Lung microvascular endothelial cell (primary cell): ENCODE results near the gene COL12A1. TPM values are rescaled to one million over a fixed set of nuclear protein-coding genes. Genes with fewer than 3 reads are reported as not detected.
"Not testable (repeated sequence)": the region's sequence is repeated elsewhere in the genome, so short reads cannot be mapped to it uniquely, and the experiment has no call there.

Experiments used
- DNase-seq, 2 donors: peaks; one replicate each; pipeline versions ENCODE4 v3.0.0 to v3.0.0-alpha.2; 2010; ENCODE audit warnings: low read depth in 2 of 2
- total RNA-seq: library from RNA; depleted of rRNA; stranded (reverse); fragments of >200 nt; gene quantifications from 2 replicates; pipeline ENCODE4 v1.2.1, GENCODE V29; 2014

COL12A1 gene
- total RNA-seq, 1 donor from 2014 or later: 0.60 TPM

DNA sequence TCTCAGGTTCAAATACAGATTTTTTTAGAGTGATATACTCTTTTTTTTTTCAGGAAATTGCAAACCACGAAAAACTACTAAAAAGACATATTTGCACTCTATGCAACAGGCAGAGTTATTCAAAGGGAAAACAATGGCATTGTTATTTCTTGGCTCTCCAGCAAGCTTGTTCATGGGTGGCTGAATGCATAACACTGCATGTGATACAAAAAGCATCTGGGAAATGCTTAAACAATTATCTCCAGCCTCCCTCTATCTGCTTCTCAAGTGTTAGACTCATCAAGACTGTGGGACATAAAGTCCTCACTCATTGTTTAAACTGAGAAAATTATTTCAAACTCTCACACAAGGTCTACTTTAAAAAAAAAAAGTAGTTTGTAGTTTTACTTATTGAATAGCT lies 7.3 kb upstream of the COL12A1 start:
- DNase-seq: peak in 1 of 2 donors; percentile 49

DNA sequence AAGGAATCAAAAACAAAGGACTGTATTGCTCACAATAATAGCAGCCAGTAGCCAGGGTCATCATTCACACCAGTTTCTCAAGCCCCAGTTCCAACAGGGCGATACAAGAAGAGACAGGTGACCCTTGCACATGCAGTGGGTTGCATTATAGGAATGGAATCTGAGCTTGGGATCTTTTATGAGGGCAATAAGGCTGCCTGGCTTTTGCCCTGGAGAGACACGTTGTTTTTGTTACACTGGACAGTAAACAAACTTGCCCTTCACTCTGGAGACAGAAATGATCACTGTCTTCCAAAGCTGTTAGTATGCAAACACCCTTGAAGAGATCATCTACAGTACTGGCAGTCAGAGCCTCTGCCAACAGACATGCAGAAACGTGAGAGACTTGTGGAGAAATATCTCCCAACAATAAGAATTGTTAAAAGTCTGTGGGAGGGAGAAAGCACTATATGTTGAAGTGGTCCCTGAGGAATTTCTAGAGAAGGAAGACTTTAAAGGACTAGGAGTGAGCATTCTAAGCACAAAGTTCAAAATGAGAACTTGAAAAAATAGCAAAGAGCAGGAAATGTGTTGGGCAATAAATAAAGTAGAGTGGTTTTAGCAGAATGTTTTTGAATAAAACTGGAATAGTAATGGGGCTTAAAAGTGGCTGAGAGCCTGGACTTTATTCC lies 6.2 kb upstream of the COL12A1 start:
- DNase-seq: no peak

DNA sequence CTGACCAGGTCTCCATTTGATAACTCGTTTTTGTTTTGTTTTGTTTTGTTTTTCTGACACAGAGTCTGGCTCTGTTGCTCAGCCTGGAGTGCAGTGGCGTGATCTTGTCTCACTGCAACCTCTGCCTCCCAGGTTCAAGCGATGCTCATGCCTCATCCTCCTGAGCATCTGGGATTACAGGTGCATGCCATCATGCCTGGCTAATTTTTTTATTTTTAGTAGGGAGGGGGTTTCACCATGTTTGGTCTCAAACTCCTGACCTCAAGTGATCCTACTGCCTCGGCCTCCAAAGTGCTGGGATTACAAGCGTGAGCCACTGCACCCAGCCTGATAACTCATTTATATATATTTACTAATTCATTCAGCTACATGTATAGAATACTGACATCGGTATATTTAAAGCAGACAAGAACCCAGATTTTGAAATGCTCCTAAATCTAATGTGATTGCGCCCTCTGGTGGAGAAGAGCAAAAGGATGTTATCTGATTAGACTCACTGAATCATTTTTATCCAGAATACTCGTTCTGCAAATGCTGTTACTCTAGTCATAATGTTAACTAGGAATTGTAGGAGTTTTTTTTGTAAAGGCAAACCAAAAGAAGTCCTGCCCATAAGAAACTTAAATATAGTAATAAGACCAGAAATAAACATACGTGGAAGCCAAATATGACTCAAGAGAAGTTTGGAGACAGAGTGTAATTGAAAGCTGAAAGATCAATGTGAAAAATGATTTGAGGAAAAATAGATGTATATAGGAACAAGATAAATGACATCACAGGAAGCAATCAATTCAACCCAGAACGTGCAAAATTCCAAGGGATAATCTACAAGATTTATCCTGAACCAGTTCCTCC lies 5.3 kb upstream of the COL12A1 start:
- peak; percentile 72 to 83 for DNase-seq

DNA sequence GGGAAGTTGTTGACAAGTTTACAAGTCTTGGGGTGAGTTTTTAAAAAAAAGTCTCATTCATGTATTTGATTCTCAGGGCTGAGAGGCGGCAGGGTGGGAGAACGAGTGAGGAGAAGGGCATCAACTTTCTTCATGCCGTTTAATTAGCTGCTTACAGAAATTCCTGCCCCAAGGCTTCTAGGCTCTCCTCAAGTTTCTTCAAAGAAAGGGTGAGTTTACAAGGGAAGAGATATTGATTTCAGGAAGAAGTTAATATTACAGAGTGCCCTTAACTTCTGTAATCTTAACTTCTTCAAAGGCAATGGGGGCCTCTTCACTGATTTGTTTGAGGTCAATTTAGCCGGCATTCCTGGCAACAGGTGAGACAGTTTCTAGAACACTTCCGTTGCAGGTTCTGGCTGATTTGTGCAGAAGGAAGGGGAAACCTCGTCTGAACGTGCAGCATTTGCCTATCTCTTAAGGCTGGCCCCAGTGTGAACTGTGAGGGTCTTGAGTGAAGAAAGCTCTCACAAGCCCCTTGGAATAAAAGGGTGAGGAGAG lies 3.4 kb upstream of the COL12A1 start:
- DNase-seq: no peak

DNA sequence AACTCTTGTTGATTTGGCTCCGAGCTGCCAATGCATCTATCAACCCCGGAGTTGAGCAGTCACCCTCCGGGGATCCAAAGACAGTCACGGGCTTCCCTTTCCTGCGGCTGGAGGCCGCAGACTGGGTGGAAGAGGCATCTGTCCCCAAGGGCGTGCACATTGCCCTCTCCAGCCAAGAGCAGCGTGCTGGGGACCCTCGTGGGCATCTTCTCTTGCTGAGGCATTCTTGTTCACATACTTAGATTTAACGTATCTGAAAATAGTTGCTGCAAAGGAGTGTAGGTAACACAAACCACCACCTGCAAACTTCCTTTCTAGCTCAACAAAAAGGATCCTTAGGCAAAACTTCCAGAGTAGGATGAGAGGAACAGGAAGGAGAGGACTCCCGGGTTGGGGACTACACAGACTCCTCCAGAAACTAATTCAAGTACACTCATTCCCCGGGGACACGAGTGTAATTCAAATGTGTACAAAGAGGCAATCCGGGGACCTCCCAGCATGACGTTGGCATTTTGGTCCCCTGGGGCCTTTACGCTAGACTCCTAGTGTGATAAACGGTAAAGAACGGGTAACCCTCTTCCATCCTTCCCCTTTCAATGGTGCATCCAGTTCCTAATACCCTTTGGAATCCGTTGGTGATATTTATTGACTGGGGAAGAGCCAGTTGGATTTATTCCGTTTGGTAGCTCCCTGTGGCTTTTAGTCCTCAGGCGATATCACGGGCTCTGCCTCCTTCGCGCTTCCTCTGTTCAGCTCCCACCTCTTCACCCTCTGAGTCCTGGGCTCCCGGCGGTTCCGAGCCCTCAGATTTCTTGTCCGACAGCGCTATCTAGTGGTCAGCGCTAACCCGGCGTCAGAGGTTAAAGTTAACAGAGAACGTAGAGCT lies 2.7 kb upstream of the COL12A1 start:
- peak; percentile 77 to 80 for DNase-seq

DNA sequence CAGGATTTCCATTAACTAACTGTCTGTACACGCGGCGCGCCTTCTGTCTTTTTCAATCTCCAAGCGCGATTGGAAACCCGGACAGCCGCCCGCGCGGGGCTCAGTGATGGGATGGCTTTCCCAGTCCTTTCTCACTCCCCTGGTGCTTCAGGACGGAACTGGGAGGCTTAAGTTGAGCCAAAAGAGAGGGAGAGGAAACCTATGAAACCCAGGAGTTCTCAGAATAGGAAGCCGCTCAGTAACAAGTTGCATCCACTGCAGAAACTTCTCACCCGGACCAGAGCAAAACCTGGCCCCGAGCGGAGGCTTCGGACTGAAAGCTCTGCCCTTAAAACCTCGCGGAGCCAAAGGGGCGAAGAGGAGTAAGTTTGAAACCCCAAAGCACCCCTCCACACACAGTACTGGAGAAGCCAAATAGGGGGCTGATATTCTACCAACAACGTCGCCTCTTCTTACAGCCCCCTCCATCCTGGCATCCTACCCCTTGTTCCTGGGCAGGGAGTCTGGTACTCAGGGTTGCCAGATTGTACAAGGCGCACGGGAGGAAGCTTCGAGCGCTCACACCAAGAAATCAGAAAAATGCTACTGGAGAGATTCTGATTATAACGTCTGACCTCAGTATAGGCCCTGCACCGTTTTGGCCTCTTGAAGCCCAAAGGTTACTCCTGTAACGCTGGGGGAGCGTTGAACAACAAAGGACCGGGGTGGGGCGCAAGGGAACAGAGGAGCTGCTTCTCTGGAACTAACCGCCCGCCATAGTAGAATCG lies 906 bp upstream of the COL12A1 start:
- DNase-seq: peak in 1 of 2 donors; percentile 3

DNA sequence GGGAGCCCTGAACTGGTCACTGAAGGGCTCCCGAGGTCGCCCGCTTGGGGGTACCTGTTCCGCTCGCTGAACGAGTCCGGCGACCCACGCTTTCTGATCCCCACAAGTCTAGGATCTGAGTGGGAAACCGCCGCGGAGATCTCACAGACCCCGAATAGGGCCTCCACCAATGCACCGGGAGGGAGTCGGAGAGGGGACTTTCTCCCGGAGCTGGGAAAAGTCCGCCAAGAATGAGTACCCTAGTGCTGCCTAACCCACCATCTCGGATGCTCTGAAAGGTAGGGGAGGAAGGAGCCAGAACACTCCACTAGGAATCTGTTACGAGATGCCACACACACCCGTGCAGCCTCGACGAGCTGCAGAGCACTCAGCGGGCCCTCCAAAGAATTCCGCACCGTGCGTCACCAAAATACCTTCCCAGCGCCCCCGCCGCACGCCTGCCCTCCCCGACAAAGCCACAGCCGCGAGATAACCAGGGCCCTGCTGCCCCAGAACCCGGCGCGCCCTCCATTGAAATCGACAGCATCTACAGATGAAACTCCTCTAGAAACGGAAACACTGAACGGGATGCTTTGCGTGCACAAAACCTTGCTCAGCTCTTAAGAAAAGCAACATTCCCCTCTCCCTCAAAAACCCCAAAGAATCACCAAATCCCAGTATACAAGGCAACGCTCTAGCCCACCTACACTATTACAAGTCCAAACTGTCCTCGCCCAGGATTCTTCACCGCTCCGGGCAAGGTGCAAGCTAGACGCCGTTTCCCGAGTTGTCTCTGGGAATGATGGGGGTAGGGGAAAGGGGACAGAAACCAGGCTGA lies 686 bp downstream of the COL12A1 start:
- DNase-seq: peak in 1 of 2 donors; percentile 23

DNA sequence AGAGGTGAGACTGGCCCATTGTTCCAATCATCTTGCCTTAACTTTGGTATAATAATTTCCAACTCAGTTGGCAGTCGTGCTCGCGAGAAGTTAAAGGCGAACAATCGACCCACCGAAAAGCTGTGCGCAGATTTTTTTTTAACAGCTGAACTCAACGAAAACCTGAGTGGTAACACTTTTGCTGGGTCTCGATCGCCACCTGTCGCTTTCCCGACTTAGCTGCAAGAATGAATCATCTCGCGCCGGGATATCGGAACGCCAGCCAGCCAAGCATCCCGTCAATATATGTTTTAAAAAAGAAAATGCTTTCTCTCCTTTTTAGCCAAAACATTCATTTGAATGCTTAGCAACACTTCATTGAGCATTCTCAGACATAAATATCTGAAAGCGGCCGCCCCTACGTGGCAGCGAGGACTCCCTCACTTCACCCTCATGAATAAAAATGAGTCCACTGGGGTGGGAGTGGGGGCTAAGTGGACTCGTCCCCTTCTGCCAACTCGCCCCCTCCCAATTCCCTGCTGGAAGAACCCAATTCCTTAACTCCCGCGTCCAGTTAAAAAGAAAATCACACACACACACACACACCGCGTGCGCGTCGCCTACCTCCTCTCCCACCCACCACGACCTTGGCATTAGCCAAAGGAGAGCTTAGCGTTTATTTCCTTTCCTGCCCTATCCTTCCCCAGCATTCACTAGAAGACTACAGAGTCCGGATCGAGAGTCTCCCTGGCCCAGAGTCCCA lies 1.5 kb downstream of the COL12A1 start:
- peak; percentile 85 to 91 for DNase-seq

DNA sequence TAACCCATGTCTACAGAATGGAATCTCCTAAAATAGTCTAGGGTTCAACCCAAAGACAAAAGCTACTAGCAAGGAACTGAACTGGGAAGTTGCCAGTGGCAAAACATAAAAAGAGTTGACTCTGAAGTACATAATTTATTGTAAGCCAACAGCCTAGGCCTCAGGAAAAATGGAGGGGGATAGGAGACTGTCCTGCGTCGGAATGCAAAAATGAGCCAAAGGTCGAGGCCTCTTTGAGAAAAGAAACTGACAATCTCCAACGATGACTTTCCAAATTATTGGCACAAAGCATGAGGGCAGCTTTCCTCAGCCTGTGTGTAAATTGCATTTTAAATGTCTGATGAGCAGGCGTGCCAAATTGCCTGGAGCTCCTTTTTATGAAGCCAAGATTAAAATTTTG lies 2.1 kb downstream of the COL12A1 start:
- DNase-seq: no peak

DNA sequence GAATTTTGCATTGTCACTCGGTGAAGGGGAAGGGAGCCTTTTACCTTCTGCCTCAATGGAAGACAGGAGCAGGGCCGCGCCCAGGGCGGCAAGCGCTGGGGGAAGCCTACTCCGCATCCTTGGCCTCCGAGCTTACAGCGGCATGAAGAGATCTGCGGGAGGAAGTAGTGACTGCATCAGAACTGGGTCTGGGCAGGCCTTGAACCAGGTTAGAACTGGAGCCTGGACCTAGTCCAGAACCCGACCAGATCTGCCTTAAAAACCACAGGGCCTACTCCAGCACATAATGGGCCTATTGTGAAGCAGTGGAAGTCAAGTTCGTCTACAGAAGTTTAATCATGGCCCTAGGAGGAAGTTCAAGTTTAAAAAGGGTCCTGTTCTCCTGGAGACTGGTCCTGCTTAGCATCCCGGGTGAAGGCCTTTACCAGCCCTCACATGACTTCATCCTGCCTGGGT lies 3.1 kb downstream of the COL12A1 start:
- DNase-seq: no peak

DNA sequence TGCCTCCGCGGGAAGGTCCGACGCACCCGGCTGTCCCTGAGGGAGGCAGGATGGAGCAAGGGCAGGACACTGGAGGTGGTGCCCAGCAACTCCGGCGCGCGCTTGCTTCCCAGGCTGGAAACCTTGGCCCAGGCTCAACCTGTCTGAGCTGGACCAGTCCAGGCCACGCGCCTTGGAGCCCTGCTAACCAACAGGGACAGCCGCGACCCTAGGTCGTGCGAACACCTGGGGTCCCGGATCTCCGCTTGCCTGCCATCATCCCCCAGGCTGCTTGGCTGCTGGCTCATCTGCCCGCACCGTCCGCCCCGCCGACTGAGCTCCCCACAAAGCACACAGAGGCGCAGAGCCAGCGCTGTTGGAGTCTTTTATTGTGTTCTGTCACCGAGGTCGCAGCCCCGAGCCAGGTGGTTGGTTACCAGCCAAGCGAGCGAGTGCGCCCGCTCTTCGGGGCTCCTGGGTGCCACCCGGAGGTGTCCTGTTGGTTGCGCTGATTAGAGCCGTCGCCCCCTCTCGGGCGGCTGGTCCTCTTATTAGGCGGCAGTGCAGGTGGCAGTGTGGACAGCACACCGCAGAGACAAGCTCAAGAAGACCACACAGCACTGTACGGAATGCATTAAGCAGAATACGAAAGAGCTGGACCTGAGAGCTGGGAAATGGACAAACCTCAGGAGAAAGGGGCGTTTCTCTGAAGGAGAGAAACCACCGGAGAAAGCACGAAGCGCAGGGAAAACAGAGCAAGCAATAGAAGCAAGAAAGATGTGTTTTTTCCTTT lies 3.8 kb downstream of the COL12A1 start:
- DNase-seq: peak; percentile 2 to 46

DNA sequence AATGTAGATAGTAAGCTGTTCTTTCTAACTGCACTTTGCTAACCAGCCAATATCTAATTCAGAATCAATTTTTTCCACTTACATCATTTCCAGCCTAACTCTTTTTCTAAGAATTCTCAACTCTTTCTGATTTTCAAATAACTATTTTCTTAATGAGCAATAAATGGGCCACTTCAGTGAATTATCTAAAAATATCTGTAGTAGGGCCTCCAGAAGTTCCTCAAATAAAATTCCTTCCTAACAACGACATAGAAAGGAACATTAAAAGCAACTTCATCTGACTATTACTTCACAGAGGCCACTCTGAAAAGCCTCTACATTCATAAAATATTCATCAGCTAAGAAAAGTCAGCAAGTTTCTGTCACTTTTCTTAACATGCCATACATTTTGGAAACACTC lies 4.8 kb downstream of the COL12A1 start:
- DNase-seq: no peak

DNA sequence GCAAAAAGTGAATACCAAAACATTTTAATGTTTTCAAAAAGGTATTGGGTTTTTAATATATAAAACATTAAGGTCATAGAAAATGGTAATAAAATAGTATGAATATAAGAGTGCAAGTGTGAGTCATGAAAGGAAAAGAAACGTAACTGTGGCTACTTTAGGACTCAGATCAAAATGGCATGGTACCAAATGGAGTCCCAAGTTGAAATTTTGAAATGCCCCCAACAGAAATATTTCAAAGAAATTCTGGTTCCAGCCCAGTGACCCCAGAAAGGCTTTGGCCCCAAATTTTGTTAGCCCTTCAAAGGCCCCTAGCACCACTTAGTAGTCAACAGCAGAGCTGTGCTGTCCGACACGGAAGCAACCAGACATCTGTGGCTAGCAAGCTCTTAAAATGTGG lies 6.0 kb downstream of the COL12A1 start:
- DNase-seq: no peak

DNA sequence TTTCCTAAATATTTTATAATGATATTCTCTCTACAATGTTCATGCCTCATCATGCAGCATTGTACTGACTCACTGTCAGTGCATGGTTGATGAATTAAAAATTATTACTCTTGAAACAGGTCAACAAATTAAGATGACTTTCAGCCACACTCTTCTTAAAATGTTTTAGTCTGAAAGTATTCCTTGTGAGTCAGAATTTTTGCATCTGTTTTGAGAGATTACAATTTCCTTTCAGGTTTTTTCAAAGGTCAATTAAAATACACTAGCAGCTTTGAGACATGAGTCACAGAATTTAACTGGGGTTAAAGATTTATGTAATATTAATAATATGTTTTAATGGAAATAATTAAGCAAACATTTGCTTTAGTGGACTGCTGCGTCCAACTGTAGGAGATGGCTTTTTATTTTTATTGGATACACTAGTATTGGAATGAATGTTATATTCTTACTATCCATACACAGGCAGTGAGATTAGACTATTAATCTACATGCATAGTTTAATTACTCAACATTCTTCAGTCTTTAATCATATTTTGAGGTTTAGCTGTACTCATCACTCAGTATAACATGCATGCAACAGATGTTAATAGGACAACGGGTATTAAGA lies 9.7 kb downstream of the COL12A1 start:
- DNase-seq: peak in 1 of 2 donors; percentile 4

DNA sequence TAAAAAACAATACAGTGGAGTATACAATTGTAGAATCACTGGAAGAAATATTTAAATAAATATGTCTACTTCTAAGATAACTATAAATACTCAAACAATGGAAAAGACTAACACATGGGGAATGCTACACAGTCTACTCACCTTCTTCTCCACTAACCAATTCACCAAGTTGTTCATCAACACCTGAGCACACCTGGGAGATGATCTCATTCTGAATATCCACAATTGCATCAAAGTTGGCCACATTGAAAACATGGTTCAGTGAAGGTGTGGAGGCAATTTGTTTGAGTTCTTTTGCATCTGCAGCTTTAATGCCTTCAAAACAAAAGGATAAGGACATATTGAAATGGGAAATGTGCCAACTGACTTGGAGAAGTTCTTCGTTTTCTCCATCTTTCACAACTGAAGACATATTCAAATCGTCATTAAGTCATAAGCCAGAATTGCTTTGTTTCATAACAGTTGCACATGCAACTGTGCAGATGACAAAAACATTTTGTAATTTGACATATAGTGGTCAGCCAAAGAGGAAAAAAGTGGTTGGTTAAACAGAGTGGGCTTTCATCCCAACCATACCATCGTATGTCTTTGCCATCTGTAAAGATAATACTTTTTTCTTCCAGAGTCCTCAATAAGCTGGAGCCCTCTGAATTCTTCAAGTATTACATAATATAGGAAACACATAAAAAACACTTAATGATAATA lies 17.5 kb downstream of the COL12A1 start:
- no peak for DNase-seq

DNA sequence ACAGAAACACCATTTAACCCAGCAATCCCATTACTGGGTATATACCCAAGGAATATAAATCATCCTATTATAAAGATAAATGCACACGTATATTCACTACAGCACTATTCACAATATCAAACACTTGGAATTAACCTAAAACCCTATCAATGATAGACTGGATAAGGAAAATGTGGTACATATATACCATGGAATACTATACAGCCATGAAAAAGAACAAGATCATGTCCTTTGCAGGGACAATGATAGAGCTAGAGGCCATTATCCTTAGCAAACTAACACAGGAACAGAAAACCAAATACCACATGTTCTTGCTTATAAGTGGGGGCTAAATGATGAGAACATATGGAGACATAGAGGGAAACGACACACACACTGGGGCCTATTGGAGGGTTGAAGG lies 19.3 kb downstream of the COL12A1 start:
- not testable (repeated sequence) for DNase-seq

DNA sequence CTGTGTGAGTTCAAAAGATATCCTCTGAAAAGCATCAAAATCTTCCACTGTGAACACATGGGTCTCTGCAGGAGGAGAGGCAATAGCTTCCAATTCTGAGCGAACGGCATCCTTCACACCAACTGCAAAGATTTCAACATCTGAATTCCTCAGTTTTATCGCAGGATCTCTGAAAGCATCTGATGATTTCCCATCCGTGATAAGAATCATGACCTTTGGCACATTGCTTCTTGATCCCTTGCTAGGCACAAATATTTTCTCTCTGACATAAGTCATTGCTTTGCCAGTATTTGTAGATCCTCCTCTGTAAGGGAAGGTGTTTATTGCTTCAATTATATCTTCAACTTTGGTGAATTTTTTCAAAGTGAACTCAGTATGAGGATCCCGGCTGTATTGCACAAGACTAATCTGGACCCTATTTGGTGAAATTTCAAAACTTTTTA lies 22.7 kb downstream of the COL12A1 start:
- no peak for DNase-seq
